Measurements from ENCODE around the gene NR1H2. TPM values are rescaled to one million over a fixed set of nuclear protein-coding genes. Genes with fewer than 3 reads are reported as not detected.

The NR1H2 gene
- total and polyA plus RNA-seq, 10 of the 15 experiments (the other 5 are each of a cell fraction or from before 2014, with no cell fraction given): 0.05 to 54.2 (median 35.1) TPM

- TF ChIP-seq PKNOX1 (IDR thresholded peaks at IDR 0.05) (peak; percentile 24; the same call in 1 of the 2 replicates), JUND (IDR thresholded peaks at IDR 0.05; ENCODE audit: low read depth, low read length) (no peak), SKIL (IDR thresholded peaks at IDR 0.05; ENCODE audit: low read depth, poor library complexity, severe bottlenecking) (no peak), ZBTB11 (CRISPR knock-in tag; IDR thresholded peaks at IDR 0.05) (no peak), SUZ12 (IDR thresholded peaks at IDR 0.05; ENCODE audit: unreplicated experiment) (no peak), IKZF1 (conservative IDR thresholded peaks at IDR 0.05) (no peak; the same call in 1 of the 2 replicates), POLR2AphosphoS2 (IDR thresholded peaks at IDR 0.05; ENCODE audit: low read depth, low read length) (no peak), POLR2A (IDR thresholded peaks at IDR 0.05; ENCODE audit: low read depth, low read length) (peak; percentile 92), BMI1 (IDR thresholded peaks at IDR 0.05; ENCODE audit: borderline replicate concordance) (no peak), HDAC2 (IDR thresholded peaks at IDR 0.05) (no peak), CREB1 (IDR thresholded peaks at IDR 0.05; ENCODE audit: low read depth) (0 out of 2 replicates have a peak, but pooled peaks have one; percentile 28), HDGF (IDR thresholded peaks at IDR 0.05) (peak; percentile 94), ATF7 (IDR thresholded peaks at IDR 0.05; ENCODE audit: low read depth) (peak; percentile 40), PAX8 (IDR thresholded peaks at IDR 0.05) (no peak), RUNX3 (IDR thresholded peaks at IDR 0.05; ENCODE audit: low read length) (peak; percentile 40; the same call in 1 of the 2 replicates), YBX1 (IDR thresholded peaks at IDR 0.05) (no peak), CBX5 (IDR thresholded peaks at IDR 0.05; ENCODE audit: low read depth) (no peak), CHD4 (IDR thresholded peaks at IDR 0.05) (no peak), NFYB (IDR thresholded peaks at IDR 0.05; ENCODE audit: insufficient read depth, low read depth, low read length) (no peak; the same call in 1 of the 2 replicates), RAD21 (IDR thresholded peaks at IDR 0.05; ENCODE audit: insufficient read depth, low read depth, low read length) (no peak), MTA2 (IDR thresholded peaks at IDR 0.05; ENCODE audit: low read depth) (0 out of 2 replicates have a peak, but pooled peaks have one; percentile 24), BCL11A (IDR thresholded peaks at IDR 0.05; ENCODE audit: low read depth, low read length) (no peak), E2F8 (IDR thresholded peaks at IDR 0.05; ENCODE audit: low read depth, partially characterized antibody) (peak; percentile 79)
These were observed 46.9 kb upstream of the NR1H2 start, which contains the start of gene KCNC3 (continued) for GRCh38 chr19:50329146-50329925.

All from GM12878 (cell line).